HG02798 (cell line): ENCODE results near the gene GAPVD1.
"Not testable (repeated sequence)": the region's sequence is repeated elsewhere in the genome, so short reads cannot be mapped to it uniquely, and the experiment has no call there.

Source experiments
- ATAC-seq: cut with Tn5 transposase; IDR thresholded peaks from one replicate; pipeline ENCODE4 v1.9.1; 2021; ENCODE audit warnings: mild to moderate bottlenecking; ENCODE audit not compliant: unreplicated experiment, poor library complexity

The GAPVD1 gene

DNA sequence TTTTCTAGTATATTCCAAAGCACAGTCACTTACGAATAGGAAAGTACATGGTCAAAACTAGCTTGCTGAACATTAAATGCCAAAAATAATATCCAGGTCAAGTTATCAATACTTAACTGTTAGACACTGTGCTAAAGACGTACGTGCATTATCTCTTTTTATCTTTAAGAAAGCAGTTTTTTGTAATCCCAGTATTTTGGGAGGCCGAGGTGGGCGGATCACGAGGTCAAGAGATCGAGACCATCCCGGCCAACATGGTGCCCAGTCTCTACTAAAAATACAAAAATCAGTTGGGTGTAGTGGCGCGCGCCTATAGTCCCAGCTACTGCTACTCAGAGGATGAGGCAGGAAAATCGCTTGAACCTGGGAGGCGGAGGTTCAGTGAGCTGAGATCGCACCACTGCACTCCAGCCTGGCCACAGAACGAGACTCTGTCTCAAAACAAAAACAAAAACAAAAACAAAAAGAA is 17.8 kb upstream of the GAPVD1 start:
- ATAC-seq, result no peak

GRCh38 chr9:125246261-125246667 is 15.4 kb upstream of the GAPVD1 start:
- ATAC-seq, result no peak

GRCh38 chr9:125254231-125254630 is 7.4 kb upstream of the GAPVD1 start:
- ATAC-seq, result no peak

DNA sequence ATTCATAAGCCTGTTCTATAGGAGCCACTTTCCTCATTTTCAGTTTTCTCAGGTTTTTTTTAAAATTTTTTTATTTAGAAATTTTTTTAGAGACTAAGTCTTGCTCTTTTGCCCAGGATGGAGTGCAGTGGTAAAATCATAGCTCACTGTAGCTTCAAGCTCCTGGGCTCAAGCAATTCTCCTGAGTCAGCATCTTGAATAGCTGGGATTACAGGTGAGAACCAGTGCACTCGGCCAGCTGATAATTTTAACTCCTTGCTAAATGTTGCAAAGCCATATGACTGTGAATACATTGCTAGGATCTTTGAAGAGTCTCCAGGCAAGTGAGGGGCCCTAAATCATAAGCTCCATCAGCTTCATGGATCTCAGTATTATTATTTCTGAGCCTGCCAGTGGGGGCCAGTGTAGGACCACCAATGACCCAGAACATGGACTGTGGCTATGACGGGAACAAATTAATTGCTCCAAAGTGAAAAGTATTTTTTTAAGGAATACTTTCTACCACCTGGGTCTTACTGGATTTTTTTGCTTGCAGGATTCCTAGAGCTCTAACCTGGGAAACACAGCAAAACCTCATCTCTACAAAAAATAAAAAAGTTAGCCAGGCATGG is 5.7 kb upstream of the GAPVD1 start:
- ATAC-seq, result no peak

DNA sequence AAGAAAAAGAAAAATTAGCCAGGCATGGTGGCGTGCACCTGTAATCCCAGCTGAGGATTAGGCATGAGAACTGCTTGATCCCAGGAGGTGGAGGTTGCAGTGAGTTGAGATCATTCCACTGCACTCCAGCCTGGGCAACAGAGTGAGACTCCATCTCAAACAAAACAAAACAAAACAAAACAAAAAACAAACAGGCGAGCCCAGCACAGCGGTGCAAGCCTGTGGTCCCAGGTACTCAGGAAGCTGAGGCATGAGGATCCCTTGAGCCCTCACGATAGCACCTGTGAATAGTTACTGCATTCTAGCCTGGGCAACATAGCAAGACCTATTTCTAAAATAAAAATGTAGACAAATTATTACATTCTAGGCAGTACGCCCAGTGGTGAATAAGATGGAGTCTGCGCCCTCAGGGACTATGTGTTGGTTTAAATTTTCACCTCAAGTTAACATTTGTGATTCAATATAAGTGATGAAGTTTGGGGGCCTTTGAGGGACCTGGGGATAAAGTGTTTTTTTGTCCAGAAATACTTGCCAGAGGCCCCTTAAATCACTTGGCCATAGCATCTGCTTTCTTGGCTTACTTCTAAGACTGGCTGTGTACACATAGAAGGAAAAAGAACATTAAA is 3.4 kb upstream of the GAPVD1 start:
- ATAC-seq, result no peak

- no peak for ATAC-seq
Measured at GRCh38 chr9:125258832-125259534, 2.6 kb upstream of the GAPVD1 start.

- no peak for ATAC-seq
Measured at GRCh38 chr9:125260561-125260960, 1.1 kb upstream of the GAPVD1 start.

GRCh38 chr9:125262294-125262991 is 817 bp downstream of the GAPVD1 start:
- no peak for ATAC-seq

DNA sequence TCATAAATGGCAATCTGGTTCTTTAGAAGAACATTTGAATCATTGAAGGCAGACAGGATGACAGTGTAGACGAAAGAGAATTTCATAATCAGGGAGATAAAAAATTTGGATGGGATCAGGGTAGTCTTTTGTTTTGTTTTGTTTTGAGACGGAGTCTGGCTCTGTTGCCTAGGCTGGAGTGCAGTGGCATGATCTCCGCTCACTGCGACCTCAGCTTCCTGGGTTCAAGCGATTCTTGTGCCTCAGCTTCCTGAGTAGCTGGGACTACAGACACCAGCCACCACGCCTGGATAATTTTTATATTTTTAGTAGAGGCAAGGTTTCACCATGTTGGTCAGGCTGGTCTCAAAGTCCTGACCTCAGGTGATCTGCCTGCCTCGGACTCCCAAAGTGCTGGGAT is 2.4 kb downstream of the GAPVD1 start:
- not testable (repeated sequence) for ATAC-seq

- no peak for ATAC-seq
Measured at GRCh38 chr9:125268394-125269013, 6.9 kb downstream of the GAPVD1 start.

DNA sequence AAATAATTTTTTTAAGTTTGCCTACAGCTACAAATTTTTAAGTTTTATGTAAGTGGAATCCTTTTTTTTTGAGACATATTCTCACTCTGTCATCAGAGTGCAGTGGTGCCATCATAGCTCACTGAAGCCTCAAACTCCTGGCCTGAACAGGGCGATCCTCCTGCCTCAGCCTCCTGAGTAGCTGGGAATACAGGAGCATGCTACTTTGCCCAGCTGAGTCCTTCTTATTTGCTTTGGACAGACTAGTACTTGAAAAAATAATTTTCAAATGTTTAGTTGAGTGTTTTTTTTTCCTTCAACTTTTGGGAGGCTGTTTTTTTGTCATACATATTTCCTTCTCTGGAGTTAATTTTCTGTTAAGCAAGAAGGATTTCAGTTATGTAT is 7.4 kb downstream of the GAPVD1 start:
- ATAC-seq, result no peak

DNA sequence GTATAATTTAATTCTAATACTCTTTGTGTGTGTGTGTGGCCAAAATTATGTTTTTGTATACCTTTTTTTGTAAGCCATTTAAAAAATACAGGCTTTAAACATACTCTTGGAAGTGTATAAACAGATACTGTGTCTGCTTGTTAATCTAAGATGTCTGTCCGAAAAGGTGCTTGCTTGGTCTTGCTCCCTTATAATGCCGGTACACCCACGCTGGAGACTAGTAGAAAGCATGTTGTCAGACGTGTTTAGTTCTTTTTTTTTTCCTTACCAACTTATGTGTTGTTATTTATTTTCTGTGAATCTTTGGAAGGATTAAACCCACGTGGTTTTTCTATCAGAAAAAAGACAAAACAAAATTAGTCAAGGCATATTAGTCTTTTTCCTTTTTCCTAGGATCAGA is 9.5 kb downstream of the GAPVD1 start:
- ATAC-seq, result no peak

DNA sequence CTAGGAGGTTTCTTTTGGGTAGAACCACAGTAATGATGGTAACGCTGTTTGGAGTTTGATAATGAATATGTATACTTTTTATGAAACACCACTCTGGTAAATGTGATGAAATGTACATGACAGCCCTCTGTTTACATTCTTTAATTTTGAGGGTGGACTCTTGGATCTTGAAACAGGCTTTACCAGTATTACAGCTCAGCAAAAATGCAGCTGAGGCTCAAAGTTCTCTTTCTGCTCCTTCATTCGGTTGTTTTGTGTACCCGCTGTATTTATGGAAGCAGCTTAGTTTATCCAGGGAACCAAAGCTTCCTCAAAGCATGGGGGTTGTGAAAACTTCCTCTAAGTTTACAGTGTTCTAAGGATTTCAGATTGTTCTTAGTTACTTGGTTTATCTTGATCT is 11.1 kb downstream of the GAPVD1 start:
- ATAC-seq, result no peak

- no peak for ATAC-seq
Measured at GRCh38 chr9:125276771-125277170, 15.1 kb downstream of the GAPVD1 start.

DNA sequence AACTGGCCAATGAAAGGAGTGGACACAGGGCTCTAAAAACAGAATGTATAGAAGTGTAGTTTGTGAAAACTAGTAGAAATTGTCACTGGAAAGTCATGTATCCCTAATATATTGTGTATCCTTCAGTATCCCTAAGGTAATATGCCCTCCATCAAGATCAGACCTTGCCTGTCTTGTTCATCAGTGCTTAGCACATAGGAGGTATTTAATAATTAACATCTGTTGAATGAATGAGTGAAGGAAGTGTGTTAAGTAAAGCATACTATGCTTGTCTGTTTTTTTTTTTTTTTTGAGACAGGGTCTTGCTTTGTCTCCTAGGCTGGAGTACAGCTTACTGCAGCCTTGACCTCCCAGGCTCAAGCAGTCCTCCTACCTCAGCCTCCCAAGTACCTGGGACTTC is 15.8 kb downstream of the GAPVD1 start:
- no peak for ATAC-seq

DNA sequence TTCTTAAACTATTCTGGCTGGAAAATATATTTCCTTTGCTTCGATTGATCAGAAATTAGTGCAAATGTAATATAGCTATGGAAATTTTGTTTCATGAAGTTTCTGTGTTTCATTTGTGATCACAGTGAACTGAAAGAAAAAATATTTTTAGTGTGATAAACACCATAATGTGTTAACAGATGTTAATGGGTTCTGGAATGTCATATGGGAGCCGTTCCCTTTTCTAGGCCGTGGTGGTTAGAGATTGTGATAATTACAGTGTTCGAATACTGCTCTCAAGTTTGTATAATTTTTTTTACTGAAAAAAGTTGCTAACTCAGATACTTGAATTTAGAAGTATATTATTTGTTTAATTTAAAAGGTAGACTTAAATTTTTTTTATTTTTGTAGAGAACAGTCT is 19.3 kb downstream of the GAPVD1 start:
- ATAC-seq, result no peak

DNA sequence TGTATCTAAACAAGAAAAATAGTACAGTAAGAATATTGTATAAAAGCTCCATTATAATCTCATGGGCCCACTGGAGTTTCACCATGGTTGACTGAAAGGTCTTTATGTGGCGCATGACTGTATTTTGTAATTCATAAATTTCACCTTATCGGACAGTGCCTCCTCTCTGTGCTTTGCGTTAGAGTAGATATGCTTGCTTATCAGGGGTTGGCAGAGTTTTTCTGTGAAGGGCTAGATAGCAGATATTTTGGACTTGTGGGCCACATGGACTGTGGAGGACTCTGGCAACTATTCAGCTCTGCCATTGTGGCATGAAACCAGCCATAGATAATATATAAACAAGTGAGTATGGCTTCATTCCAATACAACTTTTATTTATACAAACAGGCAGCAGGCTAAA is 23.2 kb downstream of the GAPVD1 start:
- ATAC-seq, result no peak

- not testable (repeated sequence) for ATAC-seq
Measured at GRCh38 chr9:125286935-125287433, 25.4 kb downstream of the GAPVD1 start.

GRCh38 chr9:125293134-125293533 is 31.5 kb downstream of the GAPVD1 start:
- ATAC-seq, result no peak

GRCh38 chr9:125295657-125296056 is 34.0 kb downstream of the GAPVD1 start:
- ATAC-seq, result no peak
